Measurements from ENCODE around the gene PHYHD1.

- peak in 2 of 3 donors; percentile 57 to 69 for TF ChIP-seq POLR2A (IDR thresholded peaks at IDR 0.05)
- peak in 3 of 11 experiments; percentile 8 to 28 (median 12) for TF ChIP-seq CTCF (IDR thresholded peaks at IDR 0.05 in 8 of 11, conservative IDR thresholded peaks at IDR 0.05 in 3 of 11)
- peak; percentile 98 to 99 (median 98) for TF ChIP-seq POLR2AphosphoS5 (IDR thresholded peaks at IDR 0.05)
These were observed 26.9 kb downstream of the PHYHD1 start, which contains the start of the genes DOLK and NUP188 for GRCh38 chr9:128947527-128948301.

All from spleen (tissue), 7 donors.